ENCODE results near the gene PTPRZ1. TPM values are rescaled to one million over a fixed set of nuclear protein-coding genes. Genes with fewer than 3 reads are reported as not detected.

Gene PTPRZ1
- total RNA-seq, 3 donors from 2014 or later: 0.49 to 9.1 (median 0.67) TPM

GRCh38 chr7:121941830-121942229 is 68.9 kb downstream of the PTPRZ1 start:
- ATAC-seq: no peak
- TF ChIP-seq CTCF (IDR thresholded peaks at IDR 0.05): no peak
- DNase-seq: no peak
- intact Hi-C loops (cut with DNase I, micrococcal nuclease): no loop called here
- Histone ChIP-seq H3K36me3 (ENCODE audit: low read depth) (no peaks in the 10 kb centered on the region), H3K4me3 (no peak overlapping the region), H3K4me1 (ENCODE audit: low read depth) (no peaks in the 10 kb centered on the region), H3K9me3 (no peaks in the 10 kb centered on the region)

GRCh38 chr7:121945066-121945465 is 72.1 kb downstream of the PTPRZ1 start:
- no peak for TF ChIP-seq CTCF (IDR thresholded peaks at IDR 0.05)
- intact Hi-C loops (cut with DNase I, micrococcal nuclease): no loop called here
- ATAC-seq: no peak
- no peaks in the 10 kb centered on the region for H3K4me1 ChIP-seq (ENCODE audit: low read depth)
- DNase-seq: no peak
- H3K4me3 ChIP-seq: no peak overlapping the region
- no peaks in the 10 kb centered on the region for H3K36me3 ChIP-seq (ENCODE audit: low read depth)
- no peaks in the 10 kb centered on the region for H3K9me3 ChIP-seq

GRCh38 chr7:121945480-121946236 is 72.7 kb downstream of the PTPRZ1 start:
- intact Hi-C loops (cut with DNase I, micrococcal nuclease): no loop called here

GRCh38 chr7:121953164-121953563 is 80.2 kb downstream of the PTPRZ1 start:
- no peak for TF ChIP-seq CTCF (IDR thresholded peaks at IDR 0.05)
- no peak for ATAC-seq
- Histone ChIP-seq H3K36me3 (ENCODE audit: low read depth) (no peaks in the 10 kb centered on the region), H3K9me3 (no peaks in the 10 kb centered on the region), H3K4me1 (ENCODE audit: low read depth) (no peaks in the 10 kb centered on the region), H3K4me3 (no peak overlapping the region)
- DNase-seq: no peak
- intact Hi-C loops (cut with DNase I, micrococcal nuclease): no loop called here

More at GRCh38 chr7:121945480-121946236, 72.7 kb downstream of the PTPRZ1 start:
- Histone ChIP-seq H3K4me3 (no peak overlapping the region), H3K4me1 (ENCODE audit: low read depth) (no peaks in the 10 kb centered on the region), H3K36me3 (ENCODE audit: low read depth) (no peaks in the 10 kb centered on the region), H3K9me3 (no peaks in the 10 kb centered on the region)
- no peak for TF ChIP-seq CTCF (IDR thresholded peaks at IDR 0.05)
- DNase-seq (no peak), ATAC-seq (no peak)

- H3K4me3 ChIP-seq: no peak overlapping the region
- intact Hi-C loops (cut with DNase I, micrococcal nuclease): no loop called here
- ATAC-seq: no peak
These were observed 80.6 kb downstream of the PTPRZ1 start for GRCh38 chr7:121953601-121954000.

More at GRCh38 chr7:121953601-121954000, 80.6 kb downstream of the PTPRZ1 start:
- Histone ChIP-seq H3K4me1 (ENCODE audit: low read depth) (no peaks in the 10 kb centered on the region), H3K36me3 (ENCODE audit: low read depth) (no peaks in the 10 kb centered on the region), H3K9me3 (no peaks in the 10 kb centered on the region)
- TF ChIP-seq CTCF (IDR thresholded peaks at IDR 0.05): no peak
- no peak for DNase-seq
